NCI-H1417 (cell line): Measurements from ENCODE around the gene ARHGEF16.

Experiments
- DNase-seq, 3 experiments: peaks; one replicate each; lab custom pipeline; 2025; lab: John Stamatoyannopoulos, UW

The ARHGEF16 gene

DNA sequence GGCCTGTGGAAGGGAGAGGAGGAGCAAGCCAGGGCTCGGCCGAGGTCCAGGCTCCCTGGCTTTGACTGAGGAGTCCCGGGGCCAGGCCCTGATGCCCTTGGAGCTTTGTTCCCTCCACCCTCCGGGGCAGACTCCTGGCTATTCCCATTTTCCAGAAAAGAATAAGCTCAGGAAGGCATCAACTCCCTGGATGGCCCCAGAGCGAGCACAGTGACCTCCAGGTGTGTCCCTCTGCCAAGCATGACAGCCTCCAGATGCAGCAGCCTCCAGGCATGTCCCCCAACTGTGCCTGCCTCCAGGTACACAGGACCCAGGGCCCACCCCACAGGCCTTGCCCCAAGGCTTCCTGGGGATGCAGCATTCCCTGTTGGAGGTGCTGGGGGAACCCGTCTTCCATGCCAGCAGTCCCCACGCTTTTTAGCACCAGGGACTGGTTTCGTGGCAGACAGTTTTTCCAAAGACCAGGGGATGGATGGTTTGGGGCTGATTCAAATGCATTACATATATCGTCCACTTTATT is 15.7 kb upstream of the ARHGEF16 start:
- no peak for DNase-seq

DNA sequence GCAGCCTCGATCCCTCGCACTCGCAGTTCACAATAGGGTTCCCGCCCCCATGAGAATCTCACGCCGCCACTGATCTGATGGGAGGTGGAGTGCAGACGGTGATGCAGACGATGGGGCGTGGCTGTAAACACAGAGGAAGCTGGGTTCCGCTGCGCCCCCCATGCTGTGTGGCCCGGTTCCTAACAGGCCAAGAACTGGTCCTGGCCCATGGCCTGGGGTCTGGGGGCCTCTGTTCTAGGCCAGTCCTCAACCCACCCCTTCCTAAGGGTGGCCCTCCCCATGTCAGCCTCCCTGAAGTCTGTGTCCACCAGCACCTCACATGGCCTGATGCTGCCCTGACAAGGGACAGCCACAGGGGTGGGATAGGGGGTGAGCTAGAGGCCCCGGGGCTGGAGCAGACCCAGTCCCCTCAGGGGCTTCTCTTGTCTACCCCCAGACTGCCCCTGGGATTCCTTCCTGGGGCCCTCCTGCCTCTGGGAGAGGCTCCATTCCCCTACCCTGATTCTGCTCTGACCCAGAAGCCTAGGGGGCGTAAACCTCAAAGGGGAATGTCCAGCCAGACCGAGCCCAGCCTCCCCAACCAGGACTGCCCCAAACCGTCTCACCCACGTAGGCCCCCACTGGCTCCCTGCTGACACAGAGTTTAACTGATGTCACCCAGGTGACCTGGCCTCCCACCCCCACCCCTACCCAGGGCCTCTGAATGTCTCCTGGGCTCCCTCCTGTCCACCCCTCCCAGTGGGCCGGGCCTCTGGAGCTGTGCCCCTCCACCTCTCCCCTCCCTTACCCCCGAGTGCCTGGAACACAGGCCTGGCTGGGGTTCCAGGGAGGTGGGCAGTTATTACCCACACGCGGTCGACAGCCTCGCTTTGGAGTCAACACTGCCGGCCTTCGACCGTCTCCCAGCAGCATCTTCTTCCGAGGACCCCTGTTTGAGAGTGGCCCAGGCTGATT is 14.8 kb upstream of the ARHGEF16 start:
- DNase-seq = no peak

DNA sequence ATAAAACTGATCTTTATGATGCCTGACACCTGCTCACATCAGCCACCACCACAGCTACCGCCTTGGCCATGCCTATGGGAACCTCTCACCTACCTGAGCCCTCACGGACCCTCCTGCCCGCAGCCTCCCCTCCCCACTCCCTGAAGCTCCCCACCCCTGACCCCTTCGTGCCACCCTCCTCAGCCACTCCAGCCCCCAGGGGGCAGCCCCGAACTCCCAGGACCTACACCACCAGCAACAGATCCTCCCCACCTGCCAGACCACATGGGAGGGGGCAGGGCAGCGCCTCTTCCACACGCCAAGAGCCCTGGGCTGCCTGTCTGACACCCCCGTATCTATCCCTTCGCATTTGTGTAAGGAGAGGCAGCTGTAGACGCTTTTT is 14.2 kb upstream of the ARHGEF16 start:
- no peak for DNase-seq

DNA sequence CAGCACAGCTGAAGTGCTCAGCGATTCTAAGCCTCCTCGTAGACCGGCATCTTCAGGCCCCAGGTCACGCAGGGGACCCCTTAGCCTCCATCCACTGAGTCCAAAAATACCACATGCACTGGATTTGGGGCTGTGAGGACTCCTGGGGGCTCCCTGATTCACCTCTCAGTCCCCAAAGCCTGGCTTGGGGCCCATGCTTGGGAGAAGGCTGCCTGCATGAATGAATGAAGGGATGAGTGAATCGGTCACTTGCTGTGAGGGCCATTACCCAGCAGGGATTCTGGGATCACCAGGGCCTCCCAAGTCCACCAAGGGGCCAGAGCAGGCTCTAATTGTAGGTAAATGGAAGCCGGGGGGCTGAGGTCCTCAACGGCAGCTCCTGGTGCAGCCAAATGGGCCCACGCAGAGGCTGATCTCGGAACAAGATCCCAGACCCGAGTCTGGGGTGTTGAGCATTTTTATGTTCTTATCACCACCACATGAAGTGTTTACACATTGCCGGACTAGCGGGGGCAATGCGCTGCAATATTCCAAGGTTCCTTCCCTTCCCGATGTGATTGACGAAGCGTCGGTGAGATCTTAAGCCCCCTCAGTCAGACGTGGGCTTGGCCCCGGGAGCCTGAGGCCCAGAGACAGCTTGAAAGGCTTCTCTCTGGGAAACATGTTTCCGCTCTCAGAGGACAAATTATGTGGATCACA is 13.6 kb upstream of the ARHGEF16 start:
- no peak for DNase-seq

DNA sequence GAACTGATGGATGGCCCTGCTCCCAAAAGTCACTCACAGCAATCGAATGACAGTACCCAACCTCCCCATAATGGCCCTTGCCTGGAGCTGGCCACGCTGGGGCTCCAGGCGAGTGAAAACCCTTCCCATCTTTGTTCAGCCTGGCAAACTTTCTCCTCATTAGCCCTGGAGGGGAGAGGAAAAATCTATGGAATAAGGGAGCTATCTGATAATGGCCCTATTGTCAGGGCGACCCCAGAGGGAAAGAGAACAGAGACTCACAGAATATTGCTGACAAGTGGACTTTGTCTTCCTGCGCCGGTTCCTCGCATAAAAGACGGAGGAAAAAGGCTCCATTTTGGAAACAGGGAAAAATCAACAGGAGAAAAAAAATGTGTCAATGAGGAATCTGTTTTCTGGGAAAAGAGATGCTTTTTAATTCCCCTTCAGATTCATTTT is 13.0 kb upstream of the ARHGEF16 start:
- no peak for DNase-seq

DNA sequence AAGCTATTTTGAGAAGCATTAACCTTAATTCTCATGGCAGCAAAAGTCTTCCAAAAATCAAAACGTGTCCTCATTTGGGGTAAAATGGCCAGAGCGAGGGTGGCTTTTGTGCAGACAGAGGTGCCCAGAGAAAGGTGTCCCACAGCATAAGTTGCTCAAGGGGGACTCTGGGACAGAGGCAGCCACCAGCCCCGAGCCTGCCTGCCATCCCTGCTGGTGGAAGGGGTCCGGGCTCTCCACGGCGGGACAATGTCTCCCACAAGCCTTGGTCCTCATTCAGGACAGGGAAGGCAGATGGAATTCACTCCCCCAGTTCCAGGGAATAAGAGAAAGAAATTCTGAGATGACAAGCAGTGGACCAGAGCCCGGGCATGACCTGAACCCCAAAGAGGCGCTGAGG is 12.6 kb upstream of the ARHGEF16 start:
- DNase-seq = no peak

DNA sequence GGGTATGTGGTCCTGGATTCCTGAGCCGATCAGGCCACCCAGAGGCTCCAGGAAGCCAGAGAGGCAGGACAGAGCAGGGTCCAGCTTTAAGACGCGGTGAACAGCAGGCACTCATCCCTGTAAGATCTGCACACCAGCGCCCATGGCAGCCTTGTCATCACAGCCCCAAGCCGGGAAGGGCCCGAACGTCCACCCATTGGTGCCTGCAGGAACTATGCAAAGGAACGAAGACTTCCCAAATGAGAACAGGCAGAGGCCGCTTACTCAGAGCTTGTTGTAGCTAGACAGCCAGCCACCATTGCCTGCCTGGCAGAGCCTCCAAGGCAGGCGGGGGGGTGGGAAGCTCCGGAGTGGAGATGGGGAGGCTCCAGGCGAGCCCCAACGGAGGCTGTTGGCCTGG is 12.1 kb upstream of the ARHGEF16 start:
- no peak for DNase-seq

DNA sequence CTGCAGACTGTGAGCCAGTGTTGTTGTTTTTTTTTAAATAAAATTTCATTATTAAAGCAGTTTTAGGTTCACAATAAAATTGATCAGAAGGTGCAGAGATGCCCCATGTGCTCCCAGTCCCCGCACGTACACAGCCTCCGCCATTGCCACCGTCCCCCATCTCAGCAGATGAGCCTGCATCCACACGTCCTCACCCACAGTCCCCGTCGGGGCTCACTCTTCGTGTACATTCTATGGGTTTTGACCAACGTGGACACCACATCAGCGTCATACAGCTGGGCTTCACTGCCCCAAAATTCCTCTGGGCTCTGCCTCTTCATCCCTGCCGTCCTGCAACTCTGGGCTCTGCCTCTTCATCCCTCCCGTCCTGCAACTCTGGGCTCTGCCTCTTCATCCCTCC is 11.6 kb upstream of the ARHGEF16 start:
- no peak for DNase-seq

DNA sequence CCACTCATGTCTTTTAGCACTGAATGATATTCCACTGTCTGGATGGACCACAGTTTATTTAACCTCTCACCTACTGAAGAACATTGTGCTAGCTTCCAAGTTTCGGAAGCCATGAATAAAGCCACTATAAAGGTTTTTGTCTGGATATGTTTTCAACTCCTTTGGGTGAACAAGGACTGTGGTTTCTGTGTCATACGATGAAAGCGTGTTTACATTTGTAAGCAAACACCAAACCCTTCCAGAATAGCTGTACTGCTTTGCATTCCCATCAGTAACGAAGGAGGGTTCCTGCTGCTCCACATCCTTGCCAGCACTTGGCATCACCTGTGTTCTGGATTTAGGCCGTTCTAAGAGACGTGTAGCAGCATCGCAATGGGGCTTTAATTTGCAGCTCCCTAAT is 10.7 kb upstream of the ARHGEF16 start:
- no peak for DNase-seq

DNA sequence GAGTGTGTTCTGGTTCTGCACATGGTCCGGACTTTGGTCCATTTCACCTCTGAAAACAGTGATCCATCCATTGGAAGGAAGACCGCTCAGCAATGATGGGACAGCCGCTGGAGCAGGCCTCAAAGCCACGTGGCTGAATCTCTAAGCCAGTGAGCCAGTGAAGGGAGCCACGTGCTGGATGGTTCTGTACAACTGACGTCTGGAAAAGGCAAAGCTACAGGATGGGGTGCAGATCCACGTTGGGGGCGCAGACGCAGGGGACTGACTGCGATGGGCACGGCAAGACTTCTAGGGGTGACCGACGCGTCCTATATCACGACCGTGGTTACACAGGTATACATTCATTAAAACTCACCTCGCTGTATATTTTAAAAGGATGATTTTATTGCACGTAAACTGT is 10.2 kb upstream of the ARHGEF16 start:
- DNase-seq = no peak

DNA sequence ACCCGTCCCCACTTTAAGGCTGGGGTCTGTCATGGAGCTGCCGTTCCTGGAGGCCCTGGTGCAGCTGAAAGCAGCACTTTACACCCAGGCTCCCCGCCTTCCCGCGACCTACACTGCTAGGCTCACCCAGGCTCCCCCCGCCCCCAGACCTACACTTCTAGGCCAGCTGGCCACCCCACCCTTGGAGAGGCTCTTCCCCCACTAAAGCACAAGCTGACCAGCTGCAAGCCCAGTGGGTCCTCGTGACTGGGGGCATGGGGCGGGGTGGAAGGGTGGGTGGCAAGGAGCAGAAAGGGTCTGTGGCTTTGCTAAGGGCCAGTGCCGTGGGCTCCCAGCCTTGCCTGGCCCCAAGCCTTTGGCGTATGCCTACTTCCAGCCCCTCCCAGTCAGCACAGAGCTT is 9.7 kb upstream of the ARHGEF16 start:
- DNase-seq = no peak

DNA sequence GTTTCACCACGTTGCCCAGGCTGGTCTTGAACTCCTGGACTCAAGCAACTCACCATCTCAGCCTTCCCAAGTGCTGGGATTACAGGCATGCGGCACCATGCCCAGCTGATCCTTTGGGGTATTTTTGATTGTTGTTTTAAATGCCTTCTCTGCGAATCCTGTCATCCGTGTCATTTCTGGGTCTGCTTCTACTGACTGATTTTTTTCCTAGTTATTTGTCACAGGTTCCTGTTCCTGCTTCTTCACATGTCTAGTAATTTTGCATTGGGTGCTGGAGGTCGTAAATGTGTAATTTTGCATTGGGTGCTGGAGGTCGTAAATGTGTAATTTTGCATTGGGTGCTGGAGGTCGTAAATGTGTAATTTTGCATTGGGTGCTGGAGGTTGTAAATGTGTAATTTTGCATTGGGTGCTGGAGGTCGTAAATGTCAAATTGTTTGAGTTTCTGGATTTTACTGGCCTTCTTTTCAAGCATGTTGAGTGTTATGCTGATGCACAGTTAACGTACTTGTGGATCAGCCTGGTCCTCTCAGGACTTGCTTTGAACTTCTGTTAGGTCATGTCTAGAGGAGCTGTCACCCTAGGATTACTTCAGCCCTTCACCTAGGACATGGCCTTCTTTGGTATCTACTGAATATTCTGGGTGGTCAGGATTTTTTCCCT is 4.1 kb upstream of the ARHGEF16 start:
- DNase-seq = no peak

DNA sequence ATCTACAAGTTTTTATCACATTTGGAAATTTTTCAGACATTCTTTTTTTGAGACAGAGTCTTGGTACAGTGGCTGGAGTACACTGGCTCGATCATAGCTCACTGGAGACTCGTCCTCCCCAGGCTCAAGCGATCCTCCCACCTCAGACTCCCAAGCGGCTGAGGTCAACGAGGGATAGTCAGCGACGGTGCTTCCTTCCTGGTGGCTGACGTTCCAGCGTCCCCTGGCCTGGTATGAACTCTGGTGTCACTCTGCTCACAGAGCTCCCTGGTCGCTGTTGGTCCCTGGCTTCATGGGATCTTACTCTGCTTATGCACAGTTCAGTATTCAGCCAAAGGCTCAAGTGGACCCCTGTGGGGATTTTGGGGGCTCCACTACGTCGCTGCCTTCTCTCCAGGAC is 3.5 kb upstream of the ARHGEF16 start:
- DNase-seq = no peak

DNA sequence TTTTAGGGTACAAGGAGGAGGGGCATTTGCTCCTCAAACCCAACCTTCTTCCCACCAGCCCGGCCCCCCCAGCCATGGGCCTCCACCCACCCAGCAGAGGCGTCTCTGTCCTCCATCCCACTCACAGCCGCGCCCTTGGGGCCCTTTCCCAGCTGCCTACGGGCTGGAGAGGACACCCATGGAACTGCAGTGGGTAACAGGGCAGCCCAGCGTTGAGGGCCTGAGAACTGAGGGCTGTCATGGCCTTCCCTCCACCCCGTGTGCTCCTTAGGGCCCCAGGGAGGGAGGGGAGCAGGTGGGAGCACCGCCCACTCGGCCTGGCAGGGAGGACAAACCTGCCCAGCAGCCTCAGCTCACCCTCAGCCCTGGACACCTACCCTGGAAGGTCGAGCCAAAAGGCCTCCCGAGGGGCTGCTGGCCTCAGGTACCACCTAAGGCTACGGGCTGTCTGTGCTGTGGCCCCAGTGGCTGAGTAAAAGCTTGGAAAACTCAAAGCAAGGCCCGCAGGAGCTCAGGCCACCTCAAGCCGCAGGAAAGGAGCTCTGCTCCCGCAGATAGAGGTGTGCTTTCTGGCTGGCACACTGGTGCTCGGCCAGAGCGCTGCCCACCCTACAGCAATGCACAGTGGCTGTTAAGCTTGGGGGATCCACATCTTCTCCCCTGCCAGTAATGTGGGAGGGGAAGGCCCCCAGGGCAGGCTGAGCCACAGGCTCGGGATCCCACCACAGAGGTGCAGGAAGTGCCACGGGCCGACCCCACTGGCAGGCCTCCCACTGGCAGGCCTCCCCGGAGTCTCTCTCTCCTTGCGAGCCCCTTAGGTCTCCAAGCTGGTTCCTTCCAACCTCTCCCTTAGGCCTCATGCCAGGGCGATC is 2.2 kb upstream of the ARHGEF16 start:
- DNase-seq = no peak

DNA sequence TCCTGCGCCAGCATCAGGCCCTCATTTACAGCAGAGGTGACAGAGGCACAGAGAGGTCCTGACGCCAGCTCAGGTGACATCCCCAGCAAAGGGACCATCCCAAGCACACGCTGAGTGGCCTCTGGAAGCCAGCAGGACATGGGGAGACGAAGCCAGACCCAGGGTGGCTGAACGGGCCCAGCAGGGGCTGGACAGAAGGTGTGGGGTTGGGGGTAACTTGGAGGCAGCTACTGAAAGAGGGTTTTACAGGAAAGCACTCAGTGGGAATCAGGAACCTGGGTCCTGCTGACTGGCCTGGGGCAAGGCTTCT is 1.6 kb upstream of the ARHGEF16 start:
- DNase-seq = no peak

DNA sequence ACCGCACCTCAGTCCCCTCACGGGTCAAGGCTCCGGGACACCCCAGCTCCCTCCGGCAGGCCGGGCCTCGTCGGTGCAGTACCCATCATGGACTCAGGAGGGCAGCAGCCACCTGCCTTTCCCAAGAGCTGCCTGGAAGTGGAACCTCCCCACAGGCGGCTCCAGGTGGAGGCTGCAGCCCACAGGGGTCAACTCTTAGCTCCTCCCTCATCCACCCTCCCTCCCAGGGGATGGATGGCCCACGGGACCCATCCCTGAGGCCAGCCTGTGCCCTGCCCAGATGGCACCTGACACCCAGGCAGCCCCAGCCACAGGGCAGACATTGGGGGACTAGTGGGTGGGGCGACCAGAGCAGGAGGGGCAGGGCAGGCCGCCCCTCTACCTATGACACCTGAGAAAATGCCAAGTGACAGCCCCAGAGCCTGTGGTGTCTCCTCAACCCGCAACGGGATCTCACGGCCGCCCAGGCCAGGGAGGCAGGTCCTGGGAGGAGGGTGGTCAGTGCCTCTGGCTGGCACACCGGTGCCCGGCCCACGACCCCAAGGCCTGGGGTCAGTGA is 1.2 kb upstream of the ARHGEF16 start:
- peak; percentile 25 to 78 (median 65) for DNase-seq

DNA sequence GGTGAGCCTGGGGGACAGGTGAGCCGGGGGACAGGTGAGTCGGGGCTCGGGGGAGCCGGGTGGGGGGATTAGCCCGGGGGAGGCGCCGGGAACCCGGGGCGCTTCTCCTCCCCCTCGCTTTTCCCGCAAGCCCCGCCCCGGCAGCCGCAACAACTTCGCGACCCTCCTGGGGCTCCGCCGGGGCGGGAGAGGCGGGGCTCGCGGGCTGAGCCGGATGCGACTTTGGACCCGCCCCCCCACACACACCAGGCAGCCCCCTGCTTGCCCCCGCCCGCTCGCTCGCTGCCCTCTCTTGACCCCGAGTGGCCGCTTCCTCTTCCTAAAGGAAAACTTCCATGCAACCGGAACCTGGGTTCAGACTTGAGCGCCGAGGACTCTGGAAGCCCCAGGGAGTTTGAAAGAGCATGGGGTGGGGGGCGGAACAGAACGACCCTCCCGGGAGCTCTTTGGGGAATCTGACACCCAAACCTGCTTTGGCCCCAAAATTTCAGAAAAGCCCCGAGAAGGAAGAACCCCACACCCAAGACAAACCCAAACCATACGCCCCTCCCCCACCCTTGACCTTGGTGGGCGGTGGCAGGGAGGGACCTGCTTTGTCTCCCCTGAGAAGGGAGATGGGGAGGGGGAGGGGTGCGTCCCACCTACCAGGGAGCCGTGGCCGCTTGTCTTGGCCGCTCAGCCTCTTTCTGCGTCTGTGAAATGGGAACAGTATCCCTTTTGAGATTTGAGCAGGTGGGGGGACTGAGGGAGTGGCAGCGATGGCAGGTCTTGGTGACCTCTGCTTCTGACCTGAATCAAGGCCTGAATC is 550 bp downstream of the ARHGEF16 start:
- DNase-seq = peak; percentile 13 to 78 (median 66)

DNA sequence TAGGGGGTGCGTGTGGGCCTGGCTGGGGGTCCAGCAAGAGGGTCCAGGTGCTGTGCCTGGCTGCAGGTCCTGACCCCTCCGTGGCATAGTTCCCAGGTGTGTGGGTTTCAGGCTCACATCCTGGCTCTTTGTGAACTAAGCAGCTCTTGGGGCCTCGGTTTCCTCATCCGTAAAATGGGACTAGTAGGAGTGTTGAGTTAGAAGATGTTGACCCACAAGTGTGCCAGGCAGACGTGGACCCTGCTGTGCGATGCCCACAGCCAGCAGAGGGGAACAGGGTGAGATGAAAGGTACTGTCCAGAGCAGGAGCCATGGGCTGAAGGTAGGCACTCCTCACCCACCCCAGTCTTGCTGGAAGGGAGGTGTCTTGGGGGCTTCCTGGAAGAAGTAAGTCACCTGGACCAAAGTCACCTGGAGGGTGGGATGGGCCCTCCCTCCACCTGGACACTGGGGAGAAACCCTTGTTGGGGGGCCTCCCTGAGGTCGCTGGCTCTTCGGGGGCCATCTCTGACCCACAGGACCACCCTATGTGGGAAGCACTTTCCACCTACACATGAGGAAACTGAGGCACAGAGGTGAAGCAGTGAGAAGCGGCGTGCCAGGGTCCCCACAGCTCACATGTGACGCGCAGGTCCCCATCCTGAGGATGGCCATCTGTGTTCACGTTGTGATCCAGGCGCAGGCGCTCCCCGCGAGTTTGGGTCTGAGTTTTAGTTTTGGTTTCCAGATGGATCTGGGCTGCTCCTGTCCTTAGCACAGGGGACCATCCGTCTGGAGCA is 1.4 kb downstream of the ARHGEF16 start:
- no peak for DNase-seq

DNA sequence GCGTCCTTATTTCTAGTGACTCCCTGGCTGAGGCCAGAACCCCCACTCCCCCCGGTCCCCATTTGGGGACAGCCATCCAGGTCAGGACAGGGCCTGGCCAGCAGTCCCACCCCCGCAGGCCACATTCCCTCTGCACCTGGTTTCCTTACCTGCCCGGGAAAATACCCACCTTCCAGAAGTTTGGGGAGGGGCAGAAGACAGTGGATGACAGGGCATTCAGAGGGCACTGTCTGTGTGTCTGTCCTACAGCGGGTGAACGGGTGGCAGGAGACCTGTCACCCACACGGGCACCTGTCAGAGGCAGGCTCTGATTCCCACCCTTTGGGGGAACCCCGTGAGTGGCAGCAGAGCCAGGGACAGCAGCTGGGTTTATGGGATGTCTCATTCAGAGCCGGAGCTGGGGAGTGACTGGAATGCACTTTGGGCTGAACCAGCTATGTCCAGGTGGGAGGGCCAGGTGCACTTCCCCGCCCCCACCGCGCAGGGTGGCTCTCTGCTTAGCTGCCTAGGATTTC is 2.0 kb downstream of the ARHGEF16 start:
- DNase-seq = no peak
